ENCODE data around the gene PCSK2.

The PCSK2 gene

GRCh38 chr20:17406051-17406590, 179.3 kb downstream of the PCSK2 start:
- no peak for DNase-seq

GRCh38 chr20:17407550-17407949, 180.7 kb downstream of the PCSK2 start:
- no peak for DNase-seq

DNA sequence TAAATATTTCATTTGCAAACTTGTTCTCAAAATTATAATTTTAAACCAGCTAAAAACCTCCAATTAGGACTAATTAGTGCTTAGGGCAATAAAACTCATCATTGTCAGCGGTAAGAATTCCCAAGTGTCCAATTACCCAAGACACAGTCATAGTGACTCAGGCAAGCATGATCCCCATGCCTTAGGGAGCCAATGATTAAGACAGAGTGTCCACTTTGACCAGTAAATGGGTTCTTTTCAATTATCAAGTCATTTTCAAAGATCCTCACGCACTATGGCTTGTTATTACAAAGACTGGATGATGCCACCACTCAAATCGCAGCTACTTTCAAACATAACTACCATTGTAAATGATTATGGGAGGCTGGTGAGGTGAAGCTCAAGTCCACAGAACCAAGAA, 190.4 kb downstream of the PCSK2 start:
- DNase-seq, result no peak

DNA sequence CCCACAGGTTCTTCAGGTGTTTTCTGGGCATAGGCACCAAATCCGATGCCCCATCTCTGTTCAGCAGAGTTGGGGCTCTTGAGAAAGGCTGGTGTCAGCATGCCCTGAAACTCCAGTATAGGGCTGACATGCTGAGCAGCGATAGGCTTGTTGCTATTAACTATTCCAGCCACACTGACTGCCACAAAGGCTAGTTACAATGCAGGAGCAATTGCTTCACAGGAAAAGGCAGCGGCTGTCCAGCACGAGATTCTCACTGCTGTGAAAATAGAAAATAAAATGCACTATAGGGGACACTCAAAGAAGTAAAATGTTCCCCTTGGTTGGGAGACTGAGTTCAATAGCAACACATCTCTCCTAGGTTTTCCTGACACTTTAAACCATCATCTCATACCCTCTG, 191.9 kb downstream of the PCSK2 start:
- DNase-seq, result no peak

- DNase-seq, result no peak
Measured at GRCh38 chr20:17419479-17420041, 192.7 kb downstream of the PCSK2 start.

GRCh38 chr20:17421493-17421892, 194.7 kb downstream of the PCSK2 start:
- no peak for DNase-seq

DNA sequence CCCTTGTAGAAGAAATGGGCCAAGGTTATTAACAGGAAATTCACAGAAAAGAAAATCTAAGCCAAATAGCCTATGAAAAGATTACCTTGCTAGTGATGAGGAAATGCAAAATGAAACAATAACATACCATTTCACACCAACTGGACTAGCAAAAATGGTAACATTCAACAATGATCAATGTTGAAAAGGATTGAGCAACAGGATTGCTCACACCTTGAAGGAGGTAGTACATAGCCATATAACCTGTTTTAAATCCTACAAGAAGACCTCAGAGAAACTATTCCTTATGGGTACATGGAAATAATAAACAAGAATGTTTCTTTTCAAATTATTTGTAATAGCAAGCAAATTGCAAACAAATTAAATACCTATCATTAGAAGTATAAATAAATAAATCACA, 196.9 kb downstream of the PCSK2 start:
- no peak for DNase-seq

DNA sequence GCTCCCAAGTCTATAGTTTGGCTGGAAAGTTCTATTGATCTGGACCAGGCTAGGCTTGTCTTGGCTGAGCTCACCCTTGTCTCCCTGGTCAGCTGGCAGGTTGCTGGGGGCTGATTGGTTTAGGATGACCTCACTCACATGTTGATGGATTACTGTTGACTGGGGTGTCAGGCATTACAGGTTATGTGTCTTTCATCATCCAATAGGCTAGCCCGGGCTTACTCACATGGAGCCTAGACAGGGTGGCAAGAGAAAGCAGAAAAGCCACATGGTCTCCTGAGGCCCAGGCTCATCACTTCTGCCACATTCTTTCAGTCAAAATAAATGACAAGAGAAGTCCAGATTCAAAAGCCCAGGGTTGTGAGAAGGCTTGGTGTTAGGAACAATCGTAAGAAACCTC, 200.8 kb downstream of the PCSK2 start:
- no peak for DNase-seq

- DNase-seq, result no peak
Measured at GRCh38 chr20:17430125-17430950, 203.5 kb downstream of the PCSK2 start.

DNA sequence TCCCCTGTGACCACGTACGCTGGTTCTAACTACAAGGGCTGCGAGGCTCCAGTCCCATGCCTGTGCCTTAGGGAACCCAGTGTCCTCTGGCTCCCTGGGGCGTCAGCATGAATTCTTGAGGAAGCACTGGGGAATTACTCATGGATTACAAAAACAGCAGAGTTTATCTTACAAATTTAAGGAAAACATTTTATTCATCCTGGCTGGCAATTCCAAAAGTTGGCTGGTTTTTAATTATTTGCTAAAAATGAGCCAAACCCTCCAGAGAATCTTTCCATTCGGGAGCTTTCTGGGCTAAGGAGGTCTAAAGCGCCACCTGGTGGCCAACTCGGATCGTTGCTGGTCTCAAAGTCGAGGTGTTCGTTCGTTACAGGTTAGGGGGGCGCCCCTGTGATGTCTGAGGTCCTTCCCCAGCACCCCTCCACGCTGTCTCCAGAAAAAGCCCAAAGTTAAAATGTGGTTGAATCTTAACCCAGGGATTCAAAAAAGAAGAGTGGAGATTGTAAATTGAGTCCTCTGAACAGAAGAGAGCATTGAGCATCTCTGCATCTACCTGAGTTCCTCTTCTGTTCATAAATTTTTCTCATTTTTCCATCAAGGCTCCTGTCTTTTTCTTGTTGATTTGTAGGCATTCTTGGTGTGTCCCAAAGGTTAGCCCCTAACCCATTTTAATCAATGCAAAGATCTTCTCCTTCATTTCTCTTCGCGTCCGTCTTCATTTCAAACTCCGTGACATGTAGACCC, 205.0 kb downstream of the PCSK2 start:
- peak; percentile 57 for DNase-seq

DNA sequence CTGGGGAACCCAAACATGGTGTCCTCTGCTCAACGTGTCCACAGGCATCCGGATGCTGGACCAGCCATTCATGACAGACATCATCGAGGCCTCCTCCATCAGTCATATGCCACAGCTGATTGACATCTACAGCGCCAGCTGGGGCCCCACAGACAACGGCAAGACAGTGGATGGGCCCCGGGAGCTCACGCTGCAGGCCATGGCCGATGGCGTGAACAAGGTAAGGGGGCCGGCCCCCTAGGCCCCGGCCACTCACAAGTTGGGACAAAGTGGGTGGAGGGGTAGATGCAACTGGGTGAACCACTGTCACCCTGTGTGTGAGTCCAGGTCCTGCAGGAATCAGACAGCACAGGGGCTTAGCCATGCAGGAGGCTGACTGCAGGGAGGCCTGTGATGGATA, 209.8 kb downstream of the PCSK2 start:
- DNase-seq, result no peak

DNA sequence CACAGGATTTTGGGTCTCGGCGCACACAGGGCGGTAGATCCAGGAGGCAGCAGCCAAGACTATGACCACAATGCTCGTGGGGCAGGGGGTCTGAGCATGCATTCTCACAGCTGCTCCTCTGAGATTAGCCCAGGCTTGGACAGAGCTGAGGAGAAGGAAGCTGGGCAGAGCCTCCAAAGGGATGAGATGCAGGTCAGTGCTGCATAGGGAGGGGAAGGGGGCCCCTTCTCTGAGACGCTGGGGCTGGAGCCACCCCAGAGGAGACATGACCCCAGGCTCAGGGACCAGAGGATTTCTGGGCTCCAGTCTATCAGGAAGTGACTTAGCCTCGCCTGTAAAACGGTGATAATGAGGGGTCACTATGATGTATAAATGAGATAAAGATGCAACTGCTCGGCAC, 210.4 kb downstream of the PCSK2 start:
- DNase-seq, result no peak

- DNase-seq, result no peak
Measured at GRCh38 chr20:17438436-17439039, 211.7 kb downstream of the PCSK2 start.

DNA sequence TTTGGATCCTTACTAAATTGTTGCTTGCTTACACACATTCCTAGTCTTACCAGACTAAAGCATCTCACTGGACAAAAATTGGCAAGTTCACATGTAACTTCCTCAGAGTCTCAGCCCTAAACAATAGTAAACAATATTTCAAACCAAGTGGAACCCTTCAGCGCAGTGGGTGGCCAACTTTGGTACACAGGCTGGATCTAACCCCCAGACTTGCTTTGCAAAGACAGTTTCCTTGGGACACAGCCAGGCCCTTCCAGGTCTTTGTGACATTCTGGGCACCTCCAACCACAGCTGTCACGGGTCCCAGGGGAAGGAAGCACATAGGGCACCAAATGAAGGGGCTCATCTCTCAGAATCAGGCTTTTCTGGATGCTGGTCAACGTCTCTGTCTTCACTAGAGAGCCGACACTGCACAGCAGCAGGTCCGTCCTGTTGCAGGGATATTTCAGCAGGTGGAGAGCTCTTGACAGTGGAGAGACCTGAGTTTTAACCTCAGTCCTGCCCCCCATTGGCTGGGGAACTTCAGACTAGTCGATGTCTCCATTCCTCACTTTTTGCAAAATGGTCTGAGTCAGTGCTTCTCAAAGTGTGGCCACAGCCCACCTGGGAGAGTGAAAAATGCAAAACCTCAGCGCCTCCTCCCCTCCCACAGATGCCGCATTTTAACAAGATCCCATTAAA, 212.9 kb downstream of the PCSK2 start:
- DNase-seq, result no peak

GRCh38 chr20:17441745-17442144, 214.9 kb downstream of the PCSK2 start:
- no peak for DNase-seq

DNA sequence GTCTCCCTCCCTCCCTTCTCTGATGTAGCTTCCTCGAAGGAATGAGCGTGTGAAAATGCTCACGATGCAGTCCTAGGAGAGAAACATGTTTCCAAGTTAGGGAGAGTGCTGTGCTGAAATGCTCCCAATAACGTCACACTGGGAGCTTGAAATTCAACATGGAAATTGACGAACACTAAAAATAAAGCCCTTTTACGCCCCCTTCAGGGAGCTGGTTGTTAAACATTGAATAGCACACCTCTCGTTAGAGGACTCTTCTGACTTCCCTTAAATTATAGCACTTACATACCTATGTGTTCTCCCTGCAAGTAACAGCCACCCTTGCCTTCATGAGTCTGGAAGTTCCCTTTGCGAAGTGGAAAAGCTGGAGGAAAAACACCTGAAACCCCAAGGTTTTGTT, 215.7 kb downstream of the PCSK2 start:
- DNase-seq, result no peak

- DNase-seq, result no peak
Measured at GRCh38 chr20:17443131-17443858, 216.5 kb downstream of the PCSK2 start.

DNA sequence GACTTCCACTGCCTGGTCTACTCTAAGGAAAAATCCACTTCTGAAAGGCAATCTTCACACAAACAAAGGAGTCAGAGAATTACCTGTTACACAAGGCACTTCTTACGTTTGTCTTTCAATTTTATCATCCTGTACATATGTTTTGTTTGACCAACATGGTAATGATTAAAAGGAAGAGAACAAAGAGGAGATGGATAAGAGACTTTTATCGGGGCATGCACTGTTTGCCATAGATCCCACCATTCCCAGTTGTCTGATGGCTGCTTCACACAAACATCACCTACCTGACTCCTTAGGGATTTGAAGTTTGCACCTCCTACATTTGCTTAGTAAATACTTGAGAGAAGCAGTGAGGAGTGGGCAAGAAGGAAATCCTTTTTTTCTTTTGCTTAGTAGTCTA, 217.3 kb downstream of the PCSK2 start:
- DNase-seq, result no peak

GRCh38 chr20:17445543-17445942, 218.7 kb downstream of the PCSK2 start:
- no peak for DNase-seq

DNA sequence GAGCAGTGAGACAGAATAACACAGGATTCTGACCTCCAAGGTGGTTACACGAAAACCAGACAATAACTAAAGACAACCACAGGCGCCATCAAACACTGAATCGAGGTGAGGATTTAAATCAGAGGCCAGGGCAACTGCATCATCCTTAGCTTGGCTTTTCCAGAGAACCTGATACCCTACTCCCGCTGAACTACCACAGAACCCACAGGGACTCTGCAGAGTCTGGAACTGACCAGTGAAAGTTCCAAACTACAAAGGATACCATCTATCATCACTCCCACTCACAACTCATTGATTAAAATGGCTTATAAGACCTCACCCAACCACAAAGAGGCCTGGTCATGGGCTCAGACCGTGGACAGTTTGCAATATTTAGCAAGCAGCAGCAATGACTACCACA, 219.3 kb downstream of the PCSK2 start:
- DNase-seq, result no peak

DNA sequence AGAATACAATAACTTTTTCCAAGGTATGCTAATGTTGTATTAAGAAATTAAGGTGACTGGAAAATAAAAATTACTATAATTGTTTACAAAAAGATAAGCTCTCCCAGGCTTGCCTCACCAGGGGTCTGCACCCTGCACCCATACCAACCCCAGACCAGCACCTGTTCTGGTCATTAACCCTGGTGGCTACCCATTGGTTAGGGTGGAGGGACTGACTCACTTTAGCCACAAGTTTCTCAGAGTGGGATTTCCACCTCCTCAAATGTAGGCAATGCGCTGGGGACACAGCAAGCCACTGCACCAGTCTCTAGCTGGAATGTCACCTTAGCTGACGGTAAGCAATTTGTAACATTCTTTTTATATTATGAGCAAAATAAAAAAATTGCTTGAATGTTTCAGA, 221.2 kb downstream of the PCSK2 start:
- DNase-seq, result no peak

GRCh38 chr20:17449031-17449430, 222.2 kb downstream of the PCSK2 start:
- no peak for DNase-seq

All from CD4-positive, alpha-beta T cell treated with Interleukin-6 for 4 hours (primary cell).